ENCODE data around the gene PCDHB6. TPM values are rescaled to one million over a fixed set of nuclear protein-coding genes. Genes with fewer than 3 reads are reported as not detected.
"Not testable (repeated sequence)": the region's sequence is repeated elsewhere in the genome, so short reads cannot be mapped to it uniquely, and the experiment has no call there.

The PCDHB6 gene
- total RNA-seq, 6 experiments from 2014 or later: 0.14 to 0.94 (median 0.70) TPM

- Mint-ChIP-seq H3K27me3 (ENCODE audit: insufficient read depth) (peaks cover 9% of the 10 kb centered on the region), H3K27ac (no peak within 1 kb of the TSS), H3K4me3 (peak within 1 kb of the TSS; percentile 76), H3K9me3 (peaks cover 38% of the 10 kb centered on the region), H3K36me3 (ENCODE audit: low read depth) (peaks cover 18% of the 10 kb centered on the region), H3K4me1 (ENCODE audit: low read depth) (peaks cover 20% of the 10 kb centered on the region)
- DNase-seq: peak; percentile 33
- TF ChIP-seq CTCF (IDR thresholded peaks at IDR 0.05): peak; percentile 86
Measured at GRCh38 chr5:141192110-141192725, 42.4 kb downstream of the PCDHB6 start, which contains the start of gene PCDHB10. TSS of gene PCDHB10 (plus strand) at chr5:141192353. CDS start at chr5:141192553, 200 bp downstream.

- Mint-ChIP-seq H3K36me3 (ENCODE audit: low read depth) (peaks cover 13% of the 10 kb centered on the region), H3K9me3 (peaks cover 37% of the 10 kb centered on the region), H3K4me1 (ENCODE audit: low read depth) (peaks cover 13% of the 10 kb centered on the region; the same call in 1 of the 2 replicates)
- H3K27me3 Mint-ChIP-seq (ENCODE audit: insufficient read depth); DNase-seq; H3K27ac Mint-ChIP-seq; H3K4me3 Mint-ChIP-seq: not testable (repeated sequence)
Measured at GRCh38 chr5:141194332-141194731, 44.5 kb downstream of the PCDHB6 start.

- Mint-ChIP-seq H3K27me3 (ENCODE audit: insufficient read depth) (no peaks in the 10 kb centered on the region; the same call in 1 of the 2 replicates), H3K36me3 (ENCODE audit: low read depth) (peaks cover 19% of the 10 kb centered on the region), H3K27ac (no peak overlapping the region), H3K4me1 (ENCODE audit: low read depth) (peaks cover 13% of the 10 kb centered on the region; the same call in 1 of the 2 replicates), H3K4me3 (no peak overlapping the region), H3K9me3 (peaks cover 46% of the 10 kb centered on the region)
- DNase-seq: no peak
- no peak for TF ChIP-seq CTCF (IDR thresholded peaks at IDR 0.05)
Measured at GRCh38 chr5:141196363-141196762, 46.5 kb downstream of the PCDHB6 start.

- H3K27ac Mint-ChIP-seq: no peak within 1 kb of the TSS
- peak; percentile 66 for TF ChIP-seq CTCF (IDR thresholded peaks at IDR 0.05)
- H3K36me3 Mint-ChIP-seq (ENCODE audit: low read depth): peaks cover 14% of the 10 kb centered on the region
- H3K27me3 Mint-ChIP-seq (ENCODE audit: insufficient read depth): peaks cover 2% of the 10 kb centered on the region; the same call in 1 of the 2 replicates
- no peak for DNase-seq
- peaks cover 52% of the 10 kb centered on the region for H3K9me3 Mint-ChIP-seq
- peak within 1 kb of the TSS; percentile 55 for H3K4me3 Mint-ChIP-seq
- H3K4me1 Mint-ChIP-seq (ENCODE audit: low read depth): no peaks in the 10 kb centered on the region
Measured at GRCh38 chr5:141199359-141200235, 49.7 kb downstream of the PCDHB6 start, which contains the start of gene PCDHB11. TSS of gene PCDHB11 (plus strand) at chr5:141199627. CDS start at chr5:141199775, 148 bp downstream.

GRCh38 chr5:141201126-141201525 lies 51.3 kb downstream of the PCDHB6 start:
- H3K4me1 Mint-ChIP-seq (ENCODE audit: low read depth); H3K4me3 Mint-ChIP-seq; H3K27ac Mint-ChIP-seq; DNase-seq; H3K27me3 Mint-ChIP-seq (ENCODE audit: insufficient read depth): not testable (repeated sequence)
- peaks cover 43% of the 10 kb centered on the region for H3K9me3 Mint-ChIP-seq
- H3K36me3 Mint-ChIP-seq (ENCODE audit: low read depth): peaks cover 13% of the 10 kb centered on the region

- peaks cover 38% of the 10 kb centered on the region for H3K9me3 Mint-ChIP-seq
- H3K4me3 Mint-ChIP-seq; H3K36me3 Mint-ChIP-seq (ENCODE audit: low read depth): not testable (repeated sequence)
Measured at GRCh38 chr5:141201646-141202045, 51.8 kb downstream of the PCDHB6 start.

More at GRCh38 chr5:141201646-141202045, 51.8 kb downstream of the PCDHB6 start:
- not testable (repeated sequence) for H3K27ac Mint-ChIP-seq; H3K4me1 Mint-ChIP-seq (ENCODE audit: low read depth); DNase-seq; H3K27me3 Mint-ChIP-seq (ENCODE audit: insufficient read depth)

Other genes with a start within 250 kb of the PCDHB6 start
- not detected for gene PCDHAC1, start 223.8 kb upstream of the PCDHB6 start, total RNA-seq (2021; fragmentation: NEBNext Ultra II Directional; extraction: Animal tissue kit (Norgen Biotek cat#: 25700))
- gene PCDHAC2, start 183.6 kb upstream of the PCDHB6 start, total RNA-seq (2021; fragmentation: NEBNext Ultra II Directional; extraction: Animal tissue kit (Norgen Biotek cat#: 25700)): not detected
- gene PCDHB1, start 98.7 kb upstream of the PCDHB6 start, total RNA-seq (2021; fragmentation: NEBNext Ultra II Directional; extraction: Animal tissue kit (Norgen Biotek cat#: 25700)): not detected
- 1 to 10 TPM; 4.1 to 8.6 (median 5.3) TPM for gene PCDHB2, start 55.4 kb upstream of the PCDHB6 start, total RNA-seq (2021; fragmentation: NEBNext Ultra II Directional; extraction: Animal tissue kit (Norgen Biotek cat#: 25700))
- gene PCDHB3, start 49.6 kb upstream of the PCDHB6 start, total RNA-seq (2021; fragmentation: NEBNext Ultra II Directional; extraction: Animal tissue kit (Norgen Biotek cat#: 25700)): under 1 TPM; 0.20 to 0.36 (median 0.30) TPM
- under 1 TPM; 0.24 to 0.80 (median 0.51) TPM for gene PCDHB4, start 28.2 kb upstream of the PCDHB6 start, total RNA-seq (2021; fragmentation: NEBNext Ultra II Directional; extraction: Animal tissue kit (Norgen Biotek cat#: 25700))
- under 1 TPM; 0.08 to 0.43 (median 0.23) TPM for gene PCDHB5, start 14.9 kb upstream of the PCDHB6 start, total RNA-seq (2021; fragmentation: NEBNext Ultra II Directional; extraction: Animal tissue kit (Norgen Biotek cat#: 25700))
- gene PCDHB7, start 22.6 kb downstream of the PCDHB6 start, total RNA-seq (2021; fragmentation: NEBNext Ultra II Directional; extraction: Animal tissue kit (Norgen Biotek cat#: 25700)): under 1 TPM; 0.38 to 0.97 (median 0.46) TPM
- 1 to 10 TPM in 4 of 6 experiments, under 1 TPM in 2; 0.88 to 2.9 (median 2.1) TPM for gene PCDHB8, start 27.7 kb downstream of the PCDHB6 start, total RNA-seq (2021; fragmentation: NEBNext Ultra II Directional; extraction: Animal tissue kit (Norgen Biotek cat#: 25700))
- gene PCDHB16, start 32.3 kb downstream of the PCDHB6 start, total RNA-seq (2021; fragmentation: NEBNext Ultra II Directional; extraction: Animal tissue kit (Norgen Biotek cat#: 25700)): 1 to 10 TPM; 1.7 to 4.0 (median 3.5) TPM
- 1 to 10 TPM; 1.0 to 2.5 (median 1.6) TPM for gene PCDHB9, start 37.1 kb downstream of the PCDHB6 start, total RNA-seq (2021; fragmentation: NEBNext Ultra II Directional; extraction: Animal tissue kit (Norgen Biotek cat#: 25700))
- gene PCDHB10, start 42.3 kb downstream of the PCDHB6 start, total RNA-seq (2021; fragmentation: NEBNext Ultra II Directional; extraction: Animal tissue kit (Norgen Biotek cat#: 25700)): 1 to 10 TPM in 4 of 6 experiments, under 1 TPM in 2; 0.78 to 1.3 (median 1.1) TPM
- under 1 TPM; 0.33 to 0.54 (median 0.47) TPM for gene PCDHB11, start 49.6 kb downstream of the PCDHB6 start, total RNA-seq (2021; fragmentation: NEBNext Ultra II Directional; extraction: Animal tissue kit (Norgen Biotek cat#: 25700))
- under 1 TPM; 0.51 to 0.83 (median 0.63) TPM for gene PCDHB12, start 58.7 kb downstream of the PCDHB6 start, total RNA-seq (2021; fragmentation: NEBNext Ultra II Directional; extraction: Animal tissue kit (Norgen Biotek cat#: 25700))
- gene PCDHB13, start 63.9 kb downstream of the PCDHB6 start, total RNA-seq (2021; fragmentation: NEBNext Ultra II Directional; extraction: Animal tissue kit (Norgen Biotek cat#: 25700)): 1 to 10 TPM; 3.0 to 4.5 (median 3.8) TPM
- 1 to 10 TPM; 1.8 to 3.5 (median 2.7) TPM for gene PCDHB14, start 73.3 kb downstream of the PCDHB6 start, total RNA-seq (2021; fragmentation: NEBNext Ultra II Directional; extraction: Animal tissue kit (Norgen Biotek cat#: 25700))
- 1 to 10 TPM in 3 of 6 experiments, under 1 TPM in 3; 0.45 to 1.4 (median 0.99) TPM for gene PCDHB15, start 95.3 kb downstream of the PCDHB6 start, total RNA-seq (2021; fragmentation: NEBNext Ultra II Directional; extraction: Animal tissue kit (Norgen Biotek cat#: 25700))
- under 1 TPM in 1 of 6 experiments, not detected in 5; 0.17 TPM for gene SLC25A2, start 154.0 kb downstream of the PCDHB6 start, total RNA-seq (2021; fragmentation: NEBNext Ultra II Directional; extraction: Animal tissue kit (Norgen Biotek cat#: 25700))
- gene TAF7, start 170.7 kb downstream of the PCDHB6 start, total RNA-seq (2021; fragmentation: NEBNext Ultra II Directional; extraction: Animal tissue kit (Norgen Biotek cat#: 25700)): 10 to 100 TPM; 72.7 to 98.9 (median 74.8) TPM
- 1 to 10 TPM in 4 of 6 experiments, under 1 TPM in 2; 0.91 to 1.6 (median 1.2) TPM for gene PCDHGA1, start 180.5 kb downstream of the PCDHB6 start, total RNA-seq (2021; fragmentation: NEBNext Ultra II Directional; extraction: Animal tissue kit (Norgen Biotek cat#: 25700))
- gene PCDHGA2, start 188.7 kb downstream of the PCDHB6 start, total RNA-seq (2021; fragmentation: NEBNext Ultra II Directional; extraction: Animal tissue kit (Norgen Biotek cat#: 25700)): 1 to 10 TPM; 1.3 to 3.7 (median 1.5) TPM
- 10 to 100 TPM in 1 of 6 experiments, 1 to 10 TPM in 5; 1.9 to 10.2 (median 2.7) TPM for gene PCDHGA3, start 193.8 kb downstream of the PCDHB6 start, total RNA-seq (2021; fragmentation: NEBNext Ultra II Directional; extraction: Animal tissue kit (Norgen Biotek cat#: 25700))
- gene PCDHGB1, start 200.0 kb downstream of the PCDHB6 start, total RNA-seq (2021; fragmentation: NEBNext Ultra II Directional; extraction: Animal tissue kit (Norgen Biotek cat#: 25700)): 1 to 10 TPM; 2.6 to 4.5 (median 3.4) TPM
- 1 to 10 TPM; 3.6 to 6.3 (median 5.2) TPM for gene PCDHGA4, start 205.0 kb downstream of the PCDHB6 start, total RNA-seq (2021; fragmentation: NEBNext Ultra II Directional; extraction: Animal tissue kit (Norgen Biotek cat#: 25700))
- gene PCDHGB2, start 209.9 kb downstream of the PCDHB6 start, total RNA-seq (2021; fragmentation: NEBNext Ultra II Directional; extraction: Animal tissue kit (Norgen Biotek cat#: 25700)): 10 to 100 TPM in 1 of 6 experiments, 1 to 10 TPM in 5; 4.4 to 10.3 (median 5.5) TPM
- 1 to 10 TPM in 3 of 6 experiments, under 1 TPM in 3; 0.74 to 1.8 (median 1.0) TPM for gene PCDHGA5, start 214.1 kb downstream of the PCDHB6 start, total RNA-seq (2021; fragmentation: NEBNext Ultra II Directional; extraction: Animal tissue kit (Norgen Biotek cat#: 25700))
- gene PCDHGB3, start 220.2 kb downstream of the PCDHB6 start, total RNA-seq (2021; fragmentation: NEBNext Ultra II Directional; extraction: Animal tissue kit (Norgen Biotek cat#: 25700)): 1 to 10 TPM; 3.9 to 4.5 (median 4.3) TPM
- 1 to 10 TPM; 1.8 to 2.8 (median 2.8) TPM for gene PCDHGA6, start 223.8 kb downstream of the PCDHB6 start, total RNA-seq (2021; fragmentation: NEBNext Ultra II Directional; extraction: Animal tissue kit (Norgen Biotek cat#: 25700))
- 10 to 100 TPM in 4 of 6 experiments, 1 to 10 TPM in 2; 2.4 to 12.5 (median 11.6) TPM for gene PCDHGA7, start 232.7 kb downstream of the PCDHB6 start, total RNA-seq (2021; fragmentation: NEBNext Ultra II Directional; extraction: Animal tissue kit (Norgen Biotek cat#: 25700))
- 10 to 100 TPM in 4 of 6 experiments, 1 to 10 TPM in 2; 2.4 to 19.6 (median 16.6) TPM for gene PCDHGB4, start 237.6 kb downstream of the PCDHB6 start, total RNA-seq (2021; fragmentation: NEBNext Ultra II Directional; extraction: Animal tissue kit (Norgen Biotek cat#: 25700))
- gene PCDHGA8, start 242.6 kb downstream of the PCDHB6 start, total RNA-seq (2021; fragmentation: NEBNext Ultra II Directional; extraction: Animal tissue kit (Norgen Biotek cat#: 25700)): 1 to 10 TPM in 1 of 6 experiments, under 1 TPM in 5; 0.52 to 1.0 (median 0.90) TPM
- gene PCDHGB5, start 247.9 kb downstream of the PCDHB6 start, total RNA-seq (2021; fragmentation: NEBNext Ultra II Directional; extraction: Animal tissue kit (Norgen Biotek cat#: 25700)): 10 to 100 TPM in 2 of 6 experiments, 1 to 10 TPM in 4; 8.8 to 14.6 (median 9.6) TPM